ENCODE measurements around the gene TEKT3. TPM values are rescaled to one million over a fixed set of nuclear protein-coding genes. Genes with fewer than 3 reads are reported as not detected.

TEKT3 gene
- total RNA-seq, 6 experiments from 2014 or later = not detected

- Histone ChIP-seq H3K9me3 (no peaks in the 10 kb centered on the region), H3K4me3 (no peak overlapping the region), H3K4me1 (no peaks in the 10 kb centered on the region), H3K27me3 (no peaks in the 10 kb centered on the region), H3K27ac (no peak overlapping the region), H3K36me3 (no peaks in the 10 kb centered on the region)
- DNase-seq (no peak), ATAC-seq (no peak)
- TF ChIP-seq CTCF (IDR thresholded peaks at IDR 0.05) (no peak), POLR2A (IDR thresholded peaks at IDR 0.05) (no peak)
- 76% methylated on average over 6 of the region's 6 CpGs for WGBS (ENCODE audit: insufficient coverage, low coverage, low lambda C conversion rate, missing lambda C conversion rate)
- intact Hi-C loops (cut with DNase I) = no loop called here
These were observed 19.7 kb downstream of the TEKT3 start for GRCh38 chr17:15321556-15322251.

- no peaks in the 10 kb centered on the region for H3K9me3 ChIP-seq
- intact Hi-C loops (cut with DNase I) = no loop called here
- H3K27me3 ChIP-seq = no peaks in the 10 kb centered on the region
- WGBS (ENCODE audit: insufficient coverage, low coverage, low lambda C conversion rate, missing lambda C conversion rate) = 57% methylated on average over 5 of the region's 5 CpGs
- H3K36me3 ChIP-seq = no peaks in the 10 kb centered on the region
- ATAC-seq (no peak), DNase-seq (no peak)
- no peak overlapping the region for H3K4me3 ChIP-seq
- TF ChIP-seq POLR2A (IDR thresholded peaks at IDR 0.05) (no peak), CTCF (IDR thresholded peaks at IDR 0.05) (no peak)
- no peaks in the 10 kb centered on the region for H3K4me1 ChIP-seq
- no peak overlapping the region for H3K27ac ChIP-seq
These were observed 21.9 kb downstream of the TEKT3 start for GRCh38 chr17:15319452-15320010.

GRCh38 chr17:15311996-15312395 is 29.4 kb downstream of the TEKT3 start:
- no peak for DNase-seq

GRCh38 chr17:15309793-15310192 is 31.6 kb downstream of the TEKT3 start:
- Histone ChIP-seq H3K4me1 (no peaks in the 10 kb centered on the region), H3K27ac (no peak overlapping the region), H3K9me3 (no peaks in the 10 kb centered on the region), H3K4me3 (no peak overlapping the region), H3K27me3 (no peaks in the 10 kb centered on the region), H3K36me3 (no peaks in the 10 kb centered on the region)
- intact Hi-C loops (cut with DNase I) = no loop called here
- WGBS (ENCODE audit: insufficient coverage, low coverage, low lambda C conversion rate, missing lambda C conversion rate) = 51% methylated on average over 3 of the region's 3 CpGs
- DNase-seq = no peak
- TF ChIP-seq CTCF (IDR thresholded peaks at IDR 0.05) (no peak), POLR2A (IDR thresholded peaks at IDR 0.05) (no peak)
- no peak for ATAC-seq

More at GRCh38 chr17:15311996-15312395, 29.4 kb downstream of the TEKT3 start:
- H3K4me3 ChIP-seq = no peak overlapping the region
- no peak overlapping the region for H3K27ac ChIP-seq
- no peaks in the 10 kb centered on the region for H3K36me3 ChIP-seq
- intact Hi-C loops (cut with DNase I) = no loop called here
- no peak for ATAC-seq
- no peaks in the 10 kb centered on the region for H3K4me1 ChIP-seq
- TF ChIP-seq CTCF (IDR thresholded peaks at IDR 0.05) (no peak), POLR2A (IDR thresholded peaks at IDR 0.05) (no peak)
- 58% methylated on average over 5 of the region's 5 CpGs for WGBS (ENCODE audit: insufficient coverage, low coverage, low lambda C conversion rate, missing lambda C conversion rate)
- no peaks in the 10 kb centered on the region for H3K9me3 ChIP-seq
- H3K27me3 ChIP-seq = no peaks in the 10 kb centered on the region
